ENCODE data around the gene DDX59.

- TF ChIP-seq ZNF274 (IDR thresholded peaks at IDR 0.05; ENCODE audit: insufficient read depth, insufficient read length) (no peak), RBBP5 (conservative IDR thresholded peaks at IDR 0.05) (no peak), ZSCAN29 (IDR thresholded peaks at IDR 0.05) (no peak), SPI1 (IDR thresholded peaks at IDR 0.05; ENCODE audit: borderline replicate concordance, insufficient read depth, low read depth, low read length) (no peak), EP300 (IDR thresholded peaks at IDR 0.05; ENCODE audit: borderline replicate concordance in 1 of 2, control insufficient read depth in 1 of 2, low read depth in 2 of 2, low read length in 2 of 2) (no peak), YBX1 (IDR thresholded peaks at IDR 0.05) (no peak), SIN3A (IDR thresholded peaks at IDR 0.05; ENCODE audit: low read depth, low read length) (no peak)
- TF ChIP-seq, protein P1, sequence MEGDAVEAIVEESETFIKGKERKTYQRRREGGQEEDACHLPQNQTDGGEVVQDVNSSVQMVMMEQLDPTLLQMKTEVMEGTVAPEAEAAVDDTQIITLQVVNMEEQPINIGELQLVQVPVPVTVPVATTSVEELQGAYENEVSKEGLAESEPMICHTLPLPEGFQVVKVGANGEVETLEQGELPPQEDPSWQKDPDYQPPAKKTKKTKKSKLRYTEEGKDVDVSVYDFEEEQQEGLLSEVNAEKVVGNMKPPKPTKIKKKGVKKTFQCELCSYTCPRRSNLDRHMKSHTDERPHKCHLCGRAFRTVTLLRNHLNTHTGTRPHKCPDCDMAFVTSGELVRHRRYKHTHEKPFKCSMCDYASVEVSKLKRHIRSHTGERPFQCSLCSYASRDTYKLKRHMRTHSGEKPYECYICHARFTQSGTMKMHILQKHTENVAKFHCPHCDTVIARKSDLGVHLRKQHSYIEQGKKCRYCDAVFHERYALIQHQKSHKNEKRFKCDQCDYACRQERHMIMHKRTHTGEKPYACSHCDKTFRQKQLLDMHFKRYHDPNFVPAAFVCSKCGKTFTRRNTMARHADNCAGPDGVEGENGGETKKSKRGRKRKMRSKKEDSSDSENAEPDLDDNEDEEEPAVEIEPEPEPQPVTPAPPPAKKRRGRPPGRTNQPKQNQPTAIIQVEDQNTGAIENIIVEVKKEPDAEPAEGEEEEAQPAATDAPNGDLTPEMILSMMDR (IDR thresholded peaks at IDR 0.05 in 2 of 3, conservative IDR thresholded peaks at IDR 0.05 in 1 of 3; ENCODE audit: control insufficient read depth in 2 of 3, extremely low read depth in 1 of 3, insufficient read depth in 1 of 3, low read depth in 3 of 3, low read length in 3 of 3): no peak
- TF ChIP-seq, protein P2, sequence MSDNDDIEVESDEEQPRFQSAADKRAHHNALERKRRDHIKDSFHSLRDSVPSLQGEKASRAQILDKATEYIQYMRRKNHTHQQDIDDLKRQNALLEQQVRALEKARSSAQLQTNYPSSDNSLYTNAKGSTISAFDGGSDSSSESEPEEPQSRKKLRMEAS (IDR thresholded peaks at IDR 0.05; ENCODE audit: low read depth, low read length): no peak
Observed at GRCh38 chr1:200708769-200709168, 39.1 kb upstream of the DDX59 start.

All from GM12878 (cell line).